Esophagus squamous epithelium (tissue), 5 donors: ENCODE results near the gene TTC27. TPM values are rescaled to one million over a fixed set of nuclear protein-coding genes. Genes with fewer than 3 reads are reported as not detected.
A peak's percentile ranks its signal among the peaks of the same experiment; 100 is the strongest.

ENCODE experiments used
- DNase-seq: peaks from one replicate; lab custom pipeline; 2025; lab: John Stamatoyannopoulos, UW
- H3K27ac ChIP-seq, 4 donors: fragments of 200-600 bp; sonication (generic); one replicate each; pipeline ENCODE4 v1.5.1; 2016 to 2019; ENCODE audit warnings: mild to moderate bottlenecking in 1 of 4
- H3K27me3 ChIP-seq, 4 donors: fragments of 200-600 bp; sonication (generic); 1 replicate in 3 of 4; 2 replicates in 1 of 4; pipeline versions ENCODE4 v1.5.1 to v1.6.0; 2017 to 2021; ENCODE audit warnings: antibody characterized with exemption in 1 of 4
- H3K36me3 ChIP-seq, 3 donors: fragments of 200-600 bp; sonication (generic); one replicate each; pipeline ENCODE4 v1.5.1; 2016 to 2019
- H3K4me1 ChIP-seq, 3 donors: fragments of 200-600 bp; sonication (generic); one replicate each; pipeline ENCODE4 v1.5.1; 2017 to 2019
- H3K4me3 ChIP-seq, 4 donors: fragments of 200-600 bp; sonication (generic); 1 replicate in 3 of 4; 2 replicates in 1 of 4; pipeline ENCODE4 v1.5.1; 2016 to 2019; ENCODE audit warnings: mild to moderate bottlenecking in 2 of 4, moderate library complexity in 1 of 4
- H3K9me3 ChIP-seq, 3 donors: fragments of 200-600 bp; sonication (generic); one replicate each; pipeline ENCODE4 v1.5.1; 2016 to 2019
- CTCF ChIP-seq, 6 experiments: fragments of 450-650 bp in 4 of 6; fragments of 200-600 bp in 2 of 6; sonication (generic) in 2 of 6; IDR thresholded peaks; one replicate each; pipeline ENCODE4 v1.5.1; 2016 to 2019; ENCODE audit warnings: antibody characterized with exemption in 6 of 6, mild to moderate bottlenecking in 4 of 6, moderate library complexity in 4 of 6
- POLR2A ChIP-seq, 4 donors: fragments of 450-650 bp; IDR thresholded peaks; one replicate each; pipeline ENCODE4 v1.6.1; 2017; ENCODE audit warnings: antibody characterized with exemption in 4 of 4, mild to moderate bottlenecking in 4 of 4, moderate library complexity in 3 of 4
- WGBS, 2 donors: methylation state at CpG; one replicate each; pipeline ENCODE4 v1.1.5; 2018; 5-methylcytosine and 5-hydroxymethylcytosine counted together
- intact Hi-C: fragments of 100-400 bp; cut with DNase I; formaldehyde crosslinking; loops from one replicate; pipeline ENCODE4 v1.15.0; 2022
- total RNA-seq, 4 donors: library from RNA; depleted of rRNA; stranded (reverse); fragments of >200 nt; gene quantifications; one replicate each; pipeline ENCODE4 v1.1.0, GENCODE V29; 2016
- donor health status: DM: yes; HTN: yes; CAD: no.

Gene TTC27
- total RNA-seq, 4 donors from 2014 or later, result 9.2 to 18.4 (median 16.6) TPM

GRCh38 chr2:32772638-32773447 lies 145.0 kb downstream of the TTC27 start:
- TF ChIP-seq CTCF (IDR thresholded peaks at IDR 0.05) (peak; percentile 27 to 75 (median 58)), POLR2A (IDR thresholded peaks at IDR 0.05) (no peak)
- Histone ChIP-seq H3K4me3 (no peak overlapping the region), H3K9me3 (no peaks in the 10 kb centered on the region), H3K4me1 (no peaks in the 10 kb centered on the region), H3K27me3 (no peaks in the 10 kb centered on the region), H3K36me3 (peaks cover 0 to 4% (median 0%) of the 10 kb centered on the region in 3 donors), H3K27ac (no peak overlapping the region)
- intact Hi-C loops, result no loop called here
- 66 to 70% methylated on average over 6 of the region's 6 CpGs for WGBS, 2 donors
- DNase-seq, result no peak

GRCh38 chr2:32773448-32773808 lies 145.6 kb downstream of the TTC27 start:
- no peak for TF ChIP-seq CTCF (IDR thresholded peaks at IDR 0.05)
- no peak for TF ChIP-seq POLR2A (IDR thresholded peaks at IDR 0.05)
- 61 to 76% methylated on average over 5 of the region's 5 CpGs for WGBS, 2 donors
- no peaks in the 10 kb centered on the region for H3K4me1 ChIP-seq

GRCh38 chr2:32775954-32776353 lies 148.1 kb downstream of the TTC27 start:
- DNase-seq, result no peak
- Histone ChIP-seq H3K4me1 (no peaks in the 10 kb centered on the region), H3K9me3 (peaks cover 0 to 11% (median 1%) of the 10 kb centered on the region in 3 donors), H3K27ac (no peak overlapping the region), H3K27me3 (no peaks in the 10 kb centered on the region), H3K36me3 (peaks cover 0 to 35% (median 0%) of the 10 kb centered on the region in 3 donors), H3K4me3 (no peak overlapping the region)
- TF ChIP-seq POLR2A (IDR thresholded peaks at IDR 0.05) (no peak), CTCF (IDR thresholded peaks at IDR 0.05) (no peak)
- WGBS, 2 donors, result 82 to 83% methylated on average over 1 of the region's 1 CpG
- intact Hi-C loops, result no loop called here

More at GRCh38 chr2:32773448-32773808, 145.6 kb downstream of the TTC27 start:
- DNase-seq, result no peak
- Histone ChIP-seq H3K27ac (no peak overlapping the region), H3K4me3 (no peak overlapping the region), H3K27me3 (no peaks in the 10 kb centered on the region), H3K9me3 (no peaks in the 10 kb centered on the region), H3K36me3 (peaks cover 0 to 10% (median 0%) of the 10 kb centered on the region in 3 donors)
- intact Hi-C loops, result no loop called here

- Histone ChIP-seq H3K27ac (no peak overlapping the region), H3K36me3 (peaks cover 0 to 46% (median 0%) of the 10 kb centered on the region in 3 donors), H3K9me3 (peaks cover 0 to 12% (median 4%) of the 10 kb centered on the region in 3 donors), H3K4me1 (no peaks in the 10 kb centered on the region), H3K4me3 (no peak overlapping the region), H3K27me3 (no peaks in the 10 kb centered on the region)
- WGBS, 2 donors, result 86 to 95% methylated on average over 6 of the region's 6 CpGs
- DNase-seq, result no peak
- intact Hi-C loops, result no loop called here
- TF ChIP-seq POLR2A (IDR thresholded peaks at IDR 0.05), result no peak
- TF ChIP-seq CTCF (IDR thresholded peaks at IDR 0.05), result no peak
These were observed 149.9 kb downstream of the TTC27 start for GRCh38 chr2:32777714-32778113.

GRCh38 chr2:32780961-32781360 lies 153.1 kb downstream of the TTC27 start:
- Histone ChIP-seq H3K27ac (no peak overlapping the region), H3K9me3 (peaks cover 0 to 12% (median 4%) of the 10 kb centered on the region in 3 donors), H3K27me3 (no peaks in the 10 kb centered on the region), H3K36me3 (peaks cover 0 to 76% (median 0%) of the 10 kb centered on the region in 3 donors), H3K4me3 (no peak overlapping the region), H3K4me1 (no peaks in the 10 kb centered on the region)
- DNase-seq, result no peak
- intact Hi-C loops, result no loop called here
- 93 to 100% methylated on average over 2 of the region's 2 CpGs for WGBS, 2 donors
- TF ChIP-seq POLR2A (IDR thresholded peaks at IDR 0.05), result no peak
